Measurements from ENCODE around the gene PAK6. TPM values are rescaled to one million over a fixed set of nuclear protein-coding genes. Genes with fewer than 3 reads are reported as not detected.

The PAK6 gene
- total and polyA plus RNA-seq, 4 donors, result 0.05 to 0.17 (median 0.10) TPM

DNA sequence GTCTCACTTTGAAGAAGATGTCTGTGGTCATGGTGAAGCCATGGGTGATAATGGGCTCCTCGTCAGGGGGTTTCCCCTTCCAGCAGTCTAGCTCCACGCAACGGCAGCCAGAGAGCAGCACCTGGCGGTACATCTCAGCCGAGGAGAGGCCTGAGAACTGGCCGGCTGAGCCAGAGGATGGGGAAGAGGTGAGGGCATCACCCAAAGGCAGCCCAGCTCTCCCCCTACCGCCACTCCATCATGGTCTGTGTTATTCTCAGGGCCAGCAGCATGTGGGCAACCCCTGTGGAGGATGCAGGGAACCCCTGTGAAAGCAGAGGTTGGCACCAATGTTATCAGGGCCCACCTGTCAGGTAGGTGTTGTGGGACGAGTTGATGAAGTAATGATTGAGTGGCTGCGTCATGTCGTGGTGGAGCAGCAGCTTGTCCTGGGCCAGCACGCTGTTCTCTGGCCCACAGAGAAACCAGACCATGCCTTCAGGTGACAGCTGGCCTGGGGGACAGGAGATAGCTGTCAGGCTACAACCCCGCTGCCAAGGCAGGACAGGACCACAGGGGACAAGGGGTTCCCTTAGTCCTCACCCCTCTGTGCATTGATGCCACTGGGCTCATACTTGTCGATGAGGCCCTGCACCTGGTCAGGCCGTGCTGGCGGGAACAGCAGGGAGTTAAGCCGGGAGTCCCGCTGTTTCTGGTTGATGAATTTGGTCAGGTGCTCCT, 59.5 kb downstream of the PAK6 start:
- Histone ChIP-seq H3K9ac (ENCODE audit: low read depth in 1 of 2, low read length in 2 of 2) (no peak overlapping the region), H3K36me3 (ENCODE audit: control insufficient read depth in 4 of 4, insufficient read depth in 3 of 4, low read depth in 1 of 4, low read length in 3 of 4) (peaks cover 0 to 2% (median 0%) of the 10 kb centered on the region in 4 donors), H3K4me3 (ENCODE audit: low read depth in 1 of 3, low read length in 3 of 3) (no peak overlapping the region), H3K27me3 (ENCODE audit: control insufficient read depth in 4 of 4, insufficient read depth in 4 of 4, low read length in 3 of 4) (no peaks in the 10 kb centered on the region), H3K27ac (ENCODE audit: low read depth in 1 of 2, low read length in 2 of 2) (no peak overlapping the region), H3K4me1 (ENCODE audit: control insufficient read depth in 4 of 4, insufficient read depth in 4 of 4, low read length in 3 of 4) (no peaks in the 10 kb centered on the region), H3K9me3 (ENCODE audit: control insufficient read depth in 4 of 4, low read length in 3 of 4) (peaks cover 0 to 4% (median 0%) of the 10 kb centered on the region in 4 donors)
- TF ChIP-seq JUND (IDR thresholded peaks at IDR 0.05) (no peak), HNF4A (conservative IDR thresholded peaks at IDR 0.05) (no peak), ZBTB33 (IDR thresholded peaks at IDR 0.05) (no peak), HNF4G (IDR thresholded peaks at IDR 0.05) (no peak), TAF1 (conservative IDR thresholded peaks at IDR 0.05) (no peak), CTCF (IDR thresholded peaks at IDR 0.05; ENCODE audit: low read depth, low read length, missing input control) (no peak), ATF3 (IDR thresholded peaks at IDR 0.05) (no peak), YY1 (IDR thresholded peaks at IDR 0.05) (no peak), RAD21 (IDR thresholded peaks at IDR 0.05) (no peak), GABPA (IDR thresholded peaks at IDR 0.05 in 1 of 2, conservative IDR thresholded peaks at IDR 0.05 in 1 of 2) (no peak), FOXA1 (IDR thresholded peaks at IDR 0.05) (no peak), NR2F2 (IDR thresholded peaks at IDR 0.05) (no peak)
- 95% methylated on average over 17 of the region's 17 CpGs for WGBS
- DNase-seq (ENCODE audit: low spot score), result no peak

DNA sequence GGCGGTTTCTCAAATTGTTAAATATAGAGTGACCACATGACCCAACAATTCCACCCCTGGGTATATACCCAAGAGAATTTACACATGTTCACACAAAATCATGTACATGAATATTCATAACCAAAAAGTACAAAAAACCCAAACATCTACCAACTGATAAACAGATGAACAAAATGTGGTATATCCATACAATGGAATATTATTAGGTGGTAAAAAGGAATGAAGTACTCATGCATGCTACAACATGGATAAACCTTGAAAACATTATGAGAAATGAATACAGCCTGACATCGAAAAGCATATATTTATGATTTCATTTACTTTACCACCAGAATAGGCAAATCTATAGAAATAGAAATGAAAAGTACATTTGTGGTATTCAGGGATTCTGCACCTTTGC, 61.5 kb downstream of the PAK6 start:
- Histone ChIP-seq H3K36me3 (ENCODE audit: control insufficient read depth in 4 of 4, insufficient read depth in 3 of 4, low read depth in 1 of 4, low read length in 3 of 4) (peaks cover 0 to 2% (median 0%) of the 10 kb centered on the region in 4 donors), H3K27me3 (ENCODE audit: control insufficient read depth in 4 of 4, insufficient read depth in 4 of 4, low read length in 3 of 4) (no peaks in the 10 kb centered on the region), H3K4me3 (ENCODE audit: low read depth in 1 of 3, low read length in 3 of 3) (no peak overlapping the region), H3K9me3 (ENCODE audit: control insufficient read depth in 4 of 4, low read length in 3 of 4) (peaks cover 0 to 4% (median 0%) of the 10 kb centered on the region in 4 donors), H3K27ac (ENCODE audit: low read depth in 1 of 2, low read length in 2 of 2) (no peak overlapping the region), H3K4me1 (ENCODE audit: control insufficient read depth in 4 of 4, insufficient read depth in 4 of 4, low read length in 3 of 4) (no peaks in the 10 kb centered on the region), H3K9ac (ENCODE audit: low read depth in 1 of 2, low read length in 2 of 2) (no peak overlapping the region)
- 97% methylated on average over 2 of the region's 2 CpGs for WGBS
- no peak for DNase-seq (ENCODE audit: low spot score)
- TF ChIP-seq SP1 (IDR thresholded peaks at IDR 0.05) (no peak), FOXA2 (IDR thresholded peaks at IDR 0.05) (no peak), FOXA1 (IDR thresholded peaks at IDR 0.05) (no peak), RAD21 (IDR thresholded peaks at IDR 0.05) (no peak), EGR1 (IDR thresholded peaks at IDR 0.05; ENCODE audit: low read depth in 2 of 2) (no peak), ATF3 (IDR thresholded peaks at IDR 0.05) (no peak), CTCF (IDR thresholded peaks at IDR 0.05; ENCODE audit: low read depth, low read length, missing input control) (no peak), YY1 (IDR thresholded peaks at IDR 0.05) (no peak), TAF1 (conservative IDR thresholded peaks at IDR 0.05) (no peak), HNF4G (IDR thresholded peaks at IDR 0.05) (no peak), ZBTB33 (IDR thresholded peaks at IDR 0.05) (no peak), MAX (IDR thresholded peaks at IDR 0.05) (no peak), RXRA (IDR thresholded peaks at IDR 0.05) (no peak), HNF4A (conservative IDR thresholded peaks at IDR 0.05) (no peak), NR2F2 (IDR thresholded peaks at IDR 0.05) (no peak), JUND (IDR thresholded peaks at IDR 0.05) (no peak)
- TF ChIP-seq, protein P1, sequence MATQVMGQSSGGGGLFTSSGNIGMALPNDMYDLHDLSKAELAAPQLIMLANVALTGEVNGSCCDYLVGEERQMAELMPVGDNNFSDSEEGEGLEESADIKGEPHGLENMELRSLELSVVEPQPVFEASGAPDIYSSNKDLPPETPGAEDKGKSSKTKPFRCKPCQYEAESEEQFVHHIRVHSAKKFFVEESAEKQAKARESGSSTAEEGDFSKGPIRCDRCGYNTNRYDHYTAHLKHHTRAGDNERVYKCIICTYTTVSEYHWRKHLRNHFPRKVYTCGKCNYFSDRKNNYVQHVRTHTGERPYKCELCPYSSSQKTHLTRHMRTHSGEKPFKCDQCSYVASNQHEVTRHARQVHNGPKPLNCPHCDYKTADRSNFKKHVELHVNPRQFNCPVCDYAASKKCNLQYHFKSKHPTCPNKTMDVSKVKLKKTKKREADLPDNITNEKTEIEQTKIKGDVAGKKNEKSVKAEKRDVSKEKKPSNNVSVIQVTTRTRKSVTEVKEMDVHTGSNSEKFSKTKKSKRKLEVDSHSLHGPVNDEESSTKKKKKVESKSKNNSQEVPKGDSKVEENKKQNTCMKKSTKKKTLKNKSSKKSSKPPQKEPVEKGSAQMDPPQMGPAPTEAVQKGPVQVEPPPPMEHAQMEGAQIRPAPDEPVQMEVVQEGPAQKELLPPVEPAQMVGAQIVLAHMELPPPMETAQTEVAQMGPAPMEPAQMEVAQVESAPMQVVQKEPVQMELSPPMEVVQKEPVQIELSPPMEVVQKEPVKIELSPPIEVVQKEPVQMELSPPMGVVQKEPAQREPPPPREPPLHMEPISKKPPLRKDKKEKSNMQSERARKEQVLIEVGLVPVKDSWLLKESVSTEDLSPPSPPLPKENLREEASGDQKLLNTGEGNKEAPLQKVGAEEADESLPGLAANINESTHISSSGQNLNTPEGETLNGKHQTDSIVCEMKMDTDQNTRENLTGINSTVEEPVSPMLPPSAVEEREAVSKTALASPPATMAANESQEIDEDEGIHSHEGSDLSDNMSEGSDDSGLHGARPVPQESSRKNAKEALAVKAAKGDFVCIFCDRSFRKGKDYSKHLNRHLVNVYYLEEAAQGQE (IDR thresholded peaks at IDR 0.05), result no peak

All from liver (tissue), 9 donors.